Colonic mucosa (tissue), 4 donors: Measurements from ENCODE around the gene MAP3K14. TPM values are rescaled to one million over a fixed set of nuclear protein-coding genes. Genes with fewer than 3 reads are reported as not detected.
A peak's percentile ranks its signal among the peaks of the same experiment; 100 is the strongest.

ENCODE experiments used
- DNase-seq: peaks from one replicate; pipeline ENCODE4 v3.0.0-alpha.2; 2020
- H3K27ac ChIP-seq: fragments of 200-600 bp; one replicate; pipeline ENCODE4 v1.8.0; 2021
- H3K27me3 ChIP-seq: fragments of 200-600 bp; one replicate; pipeline ENCODE4 v1.8.0; 2021
- H3K36me3 ChIP-seq: fragments of 200-600 bp; one replicate; pipeline ENCODE4 v1.8.0; 2021
- H3K4me1 ChIP-seq: fragments of 200-600 bp; one replicate; pipeline ENCODE4 v1.8.0; 2021; ENCODE audit warnings: mild to moderate bottlenecking
- H3K4me3 ChIP-seq: fragments of 200-600 bp; one replicate; pipeline ENCODE4 v1.8.0; 2021
- H3K9ac ChIP-seq, 2 donors: one replicate each; pipeline ENCODE4 v1.7.0; 2013; ENCODE audit warnings: control low read depth in 2 of 2, low read depth in 2 of 2, low read length in 2 of 2
- H3K9me3 ChIP-seq: fragments of 200-600 bp; one replicate; pipeline ENCODE4 v1.8.0; 2021
- intact Hi-C: fragments of 100-400 bp; cut with DNase I; formaldehyde crosslinking; loops from one replicate; pipeline ENCODE4 v1.14.1; 2022
- total RNA-seq, 2 donors: library from RNA; stranded (reverse); fragmentation: NEBNext Ultra II Directional in 1 of 2; extraction: Animal tissue kit (Norgen Biotek cat#: 25700) in 1 of 2; gene quantifications; one replicate each; pipeline ENCODE4 v1.2.1, GENCODE V29; 2021
- TF ChIP-seq, protein P1 (sequence below): fragments of 200-600 bp; IDR thresholded peaks from one replicate; pipeline ENCODE4 v1.8.0; 2022; ENCODE audit warnings: antibody characterized with exemption, mild to moderate bottlenecking
- donor health status: healthy.
- donor health status: DM: no; HTN: no; CAD: no.
- donor health status: DM: no; HTN: no; CAD: no.

Gene MAP3K14
- total RNA-seq, 2 donors from 2014 or later = 11.1 to 15.0 TPM

- H3K36me3 ChIP-seq = peaks cover 11% of the 10 kb centered on the region
- no peaks in the 10 kb centered on the region for H3K9me3 ChIP-seq
- TF ChIP-seq, protein P1, sequence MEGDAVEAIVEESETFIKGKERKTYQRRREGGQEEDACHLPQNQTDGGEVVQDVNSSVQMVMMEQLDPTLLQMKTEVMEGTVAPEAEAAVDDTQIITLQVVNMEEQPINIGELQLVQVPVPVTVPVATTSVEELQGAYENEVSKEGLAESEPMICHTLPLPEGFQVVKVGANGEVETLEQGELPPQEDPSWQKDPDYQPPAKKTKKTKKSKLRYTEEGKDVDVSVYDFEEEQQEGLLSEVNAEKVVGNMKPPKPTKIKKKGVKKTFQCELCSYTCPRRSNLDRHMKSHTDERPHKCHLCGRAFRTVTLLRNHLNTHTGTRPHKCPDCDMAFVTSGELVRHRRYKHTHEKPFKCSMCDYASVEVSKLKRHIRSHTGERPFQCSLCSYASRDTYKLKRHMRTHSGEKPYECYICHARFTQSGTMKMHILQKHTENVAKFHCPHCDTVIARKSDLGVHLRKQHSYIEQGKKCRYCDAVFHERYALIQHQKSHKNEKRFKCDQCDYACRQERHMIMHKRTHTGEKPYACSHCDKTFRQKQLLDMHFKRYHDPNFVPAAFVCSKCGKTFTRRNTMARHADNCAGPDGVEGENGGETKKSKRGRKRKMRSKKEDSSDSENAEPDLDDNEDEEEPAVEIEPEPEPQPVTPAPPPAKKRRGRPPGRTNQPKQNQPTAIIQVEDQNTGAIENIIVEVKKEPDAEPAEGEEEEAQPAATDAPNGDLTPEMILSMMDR = no peak
- H3K9ac ChIP-seq = no peak overlapping the region
- intact Hi-C loops = no loop called here
- peak overlapping the region; percentile 72 for H3K27ac ChIP-seq
- H3K27me3 ChIP-seq = no peaks in the 10 kb centered on the region
- H3K4me3 ChIP-seq = no peak overlapping the region
- no peak for DNase-seq
- peaks cover 20% of the 10 kb centered on the region for H3K4me1 ChIP-seq
Observed at GRCh38 chr17:45264988-45265387, 51.8 kb downstream of the MAP3K14 start.

DNA sequence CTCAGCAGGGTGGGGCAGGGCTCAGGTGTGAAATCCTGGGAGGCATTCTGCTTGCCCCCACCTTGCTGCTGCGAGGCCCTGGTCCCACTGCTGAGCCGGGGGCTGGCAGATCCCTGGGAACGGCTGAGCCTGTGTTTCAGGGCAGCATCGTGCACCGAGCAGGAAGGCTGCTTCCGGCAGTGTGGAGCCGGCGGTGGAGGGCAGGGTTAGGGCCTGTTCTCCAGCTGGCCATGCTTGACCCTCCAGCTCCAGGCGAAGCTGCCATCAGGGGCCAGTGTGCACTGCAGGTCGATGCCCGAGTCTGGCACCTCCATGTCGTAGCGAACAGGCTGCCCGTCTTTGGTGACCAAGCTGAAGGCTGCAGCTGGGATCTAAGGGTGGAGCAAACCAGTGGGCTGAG is 52.4 kb downstream of the MAP3K14 start:
- Histone ChIP-seq H3K4me1 (peaks cover 20% of the 10 kb centered on the region), H3K27ac (no peak overlapping the region), H3K36me3 (peaks cover 7% of the 10 kb centered on the region), H3K9ac (no peak overlapping the region), H3K9me3 (no peaks in the 10 kb centered on the region), H3K27me3 (no peaks in the 10 kb centered on the region), H3K4me3 (no peak overlapping the region)
- no peak for DNase-seq
- intact Hi-C loops = no loop called here
- TF ChIP-seq, protein P1 = no peak

- TF ChIP-seq, protein P1 = no peak
- intact Hi-C loops = no loop called here
- no peak for DNase-seq
- Histone ChIP-seq H3K4me1 (peaks cover 20% of the 10 kb centered on the region), H3K27ac (no peak overlapping the region), H3K9me3 (no peaks in the 10 kb centered on the region), H3K27me3 (no peaks in the 10 kb centered on the region), H3K9ac (no peak overlapping the region), H3K36me3 (peaks cover 5% of the 10 kb centered on the region), H3K4me3 (no peak overlapping the region)
Observed at GRCh38 chr17:45263477-45263860, 53.4 kb downstream of the MAP3K14 start.

DNA sequence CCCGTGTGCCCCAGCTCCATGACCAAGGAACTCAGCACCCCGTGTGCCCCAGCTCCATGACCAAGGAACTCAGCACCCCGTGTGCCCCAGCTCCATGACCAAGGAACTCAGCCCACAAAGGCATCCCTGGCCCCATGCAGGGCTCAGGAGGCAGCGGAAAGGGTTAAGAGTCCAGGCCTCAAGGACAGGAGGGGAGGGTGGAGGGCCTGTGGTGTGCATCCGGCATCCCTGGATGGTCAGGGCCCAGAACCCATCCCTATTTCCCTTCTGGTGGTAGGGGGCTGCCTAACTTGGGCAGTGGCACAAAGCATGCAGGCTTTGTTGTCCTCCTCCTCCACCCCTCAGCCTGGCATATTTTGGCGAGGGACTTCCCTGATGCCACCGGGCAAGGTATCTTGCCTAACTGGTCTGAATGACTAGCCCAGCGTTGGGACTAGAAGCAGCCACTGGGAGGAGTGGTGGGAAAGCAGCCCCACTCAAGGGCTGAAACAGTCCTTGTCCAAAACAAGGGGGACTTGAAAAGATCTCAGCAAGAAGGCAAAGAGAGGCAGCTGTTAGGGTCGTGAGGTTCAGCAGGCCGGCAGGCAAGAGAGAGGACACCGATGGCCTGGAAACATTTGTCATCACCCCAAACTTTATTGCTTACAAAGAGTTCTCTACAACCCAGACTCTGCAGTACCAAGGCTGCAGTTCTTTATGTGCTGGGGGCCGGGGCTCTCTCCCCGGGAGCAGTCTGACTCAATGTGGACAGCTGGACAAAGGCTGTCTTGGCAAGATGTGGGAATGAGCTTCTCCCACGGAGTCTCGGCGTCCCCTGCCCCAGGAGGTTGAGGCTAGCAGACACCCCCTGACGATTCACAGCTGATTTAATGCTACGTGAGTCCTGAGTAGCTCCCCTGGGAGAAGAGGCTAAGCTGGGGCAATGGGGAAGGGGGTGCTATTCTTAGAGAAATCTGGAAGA is 54.0 kb downstream of the MAP3K14 start:
- no peaks in the 10 kb centered on the region for H3K9me3 ChIP-seq
- H3K4me3 ChIP-seq = peak overlapping the region; percentile 61
- peaks cover 20% of the 10 kb centered on the region for H3K4me1 ChIP-seq
- TF ChIP-seq, protein P1 = no peak
- peaks cover 5% of the 10 kb centered on the region for H3K36me3 ChIP-seq
- intact Hi-C loops = no loop called here
- no peak for DNase-seq
- H3K27ac ChIP-seq = no peak overlapping the region
- peak overlapping the region; percentile 68 to 78 for H3K9ac ChIP-seq
- H3K27me3 ChIP-seq = no peaks in the 10 kb centered on the region

DNA sequence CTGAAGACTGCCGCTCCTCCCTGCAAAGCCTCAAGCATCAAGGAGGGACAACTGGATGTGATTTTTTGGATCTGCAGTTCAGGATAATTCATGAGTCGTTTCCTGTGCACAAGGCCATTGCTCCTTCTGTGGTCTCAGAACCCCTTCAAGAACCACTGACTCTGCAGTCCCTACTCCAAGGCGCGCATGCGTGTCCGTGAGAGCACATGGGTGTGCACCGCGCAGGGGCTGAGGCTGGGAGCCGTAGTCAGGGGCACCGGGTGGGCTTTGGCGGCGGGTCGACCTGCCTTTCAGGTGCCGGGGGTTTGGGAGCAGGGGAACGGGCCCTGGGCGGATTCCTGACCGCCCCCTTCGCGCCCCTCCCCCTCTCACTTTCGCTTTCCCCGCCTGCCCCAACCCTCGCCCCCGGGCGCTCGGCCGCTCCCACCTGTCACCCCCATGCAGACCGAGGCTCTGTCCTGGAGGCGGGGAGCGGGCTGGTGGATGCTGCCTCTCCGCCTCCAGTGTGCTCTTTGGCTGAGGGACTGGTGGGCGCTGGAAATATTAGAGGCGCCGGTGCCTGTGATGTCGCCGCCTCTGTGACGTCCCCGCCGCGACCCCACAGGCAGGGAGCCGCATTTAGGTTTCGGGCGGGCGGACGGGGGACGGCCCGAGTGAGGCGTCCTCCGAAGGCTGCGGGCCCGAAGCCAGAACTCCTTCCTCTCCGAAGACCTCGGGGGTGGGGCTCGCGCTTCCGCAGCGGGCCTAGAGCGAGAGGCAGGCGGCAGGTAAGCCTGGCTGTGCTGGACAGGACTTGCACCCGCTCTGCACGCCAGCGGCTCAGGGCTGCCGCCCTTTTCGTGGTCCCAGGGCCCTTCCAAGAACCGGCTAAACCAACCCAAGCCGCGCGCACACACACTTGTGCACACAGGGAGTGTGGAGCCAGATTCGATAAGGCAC is 55.0 kb downstream of the MAP3K14 start, which contains the start of gene SPATA32:
TSS of gene SPATA32 (minus strand) at position 518 of the 939 bp plus-strand sequence. CDS start at position 440, 78 bp downstream.
- H3K27ac ChIP-seq = peak within 1 kb of the TSS; percentile 32
- H3K4me3 ChIP-seq = peak within 1 kb of the TSS; percentile 61
- H3K4me1 ChIP-seq = peaks cover 20% of the 10 kb centered on the region
- peak within 1 kb of the TSS; percentile 68 to 78 for H3K9ac ChIP-seq
- peak; percentile 74 for DNase-seq
- H3K36me3 ChIP-seq = peaks cover 5% of the 10 kb centered on the region
- intact Hi-C loops = no loop called here
- no peaks in the 10 kb centered on the region for H3K9me3 ChIP-seq
- H3K27me3 ChIP-seq = no peaks in the 10 kb centered on the region
- TF ChIP-seq, protein P1 = no peak
